Erythroblast (primary cell): Measurements from ENCODE around the gene THAP11.

Experiments
- GATA1 ChIP-seq: IDR thresholded peaks from 2 replicates; pipeline ENCODE4 v1.6.1; 2011; ENCODE audit warnings: low read depth, mild to moderate bottlenecking, control low read depth, low read length, moderate library complexity
- POLR2A ChIP-seq: IDR thresholded peaks from 2 replicates; pipeline ENCODE4 v1.6.1; 2011; ENCODE audit warnings: mild to moderate bottlenecking, low read length

DNA sequence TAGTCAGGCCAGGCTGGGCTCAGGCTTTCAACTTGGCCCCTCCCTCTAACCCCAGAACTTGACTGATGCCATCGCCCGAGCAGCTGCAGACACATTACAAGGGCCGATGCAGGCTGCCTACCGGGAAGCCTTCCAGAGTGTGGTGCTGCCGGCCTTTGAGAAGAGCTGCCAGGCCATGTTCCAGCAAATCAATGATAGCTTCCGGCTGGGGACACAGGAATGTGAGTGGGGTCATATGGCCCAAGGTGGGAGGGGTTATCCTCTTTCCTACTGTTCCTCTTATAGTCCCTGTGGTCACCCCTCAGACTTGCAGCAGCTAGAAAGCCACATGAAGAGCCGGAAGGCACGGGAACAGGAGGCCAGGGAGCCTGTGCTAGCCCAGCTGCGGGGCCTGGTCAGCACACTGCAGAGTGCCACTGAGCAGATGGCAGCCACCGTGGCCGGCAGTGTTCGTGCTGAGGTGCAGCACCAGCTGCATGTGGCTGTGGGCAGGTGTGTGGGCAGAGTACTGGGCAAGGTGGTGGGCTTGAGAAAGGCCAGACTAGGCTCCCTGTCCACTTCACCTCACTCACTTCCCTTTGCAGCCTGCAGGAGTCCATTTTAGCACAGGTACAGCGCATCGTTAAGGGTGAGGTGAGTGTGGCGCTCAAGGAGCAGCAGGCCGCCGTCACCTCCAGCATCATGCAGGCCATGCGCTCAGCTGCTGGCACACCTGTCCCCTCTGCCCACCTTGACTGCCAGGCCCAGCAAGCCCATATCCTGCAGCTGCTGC lies 40.4 kb downstream of the THAP11 start:
- TF ChIP-seq POLR2A (no peak), GATA1 (no peak)
